K562 (cell line): ENCODE measurements around the gene CRYM. TPM values are rescaled to one million over a fixed set of nuclear protein-coding genes. Genes with fewer than 3 reads are reported as not detected.

Experiments used
- ATF3 ChIP-seq, 2 experiments: fragments of 450-650 bp in 1 of 2; sonication (generic) in 1 of 2; formaldehyde crosslinking in 1 of 2; IDR thresholded peaks in 1 of 2; conservative IDR thresholded peaks in 1 of 2; 2 replicates each; pipeline versions ENCODE4 v1.6.1 to v1.8.1; 2016 to 2023; ENCODE audit warnings: mild to moderate bottlenecking in 2 of 2, moderate library complexity in 2 of 2, inconsistent platforms in 1 of 2, missing genetic modification reagents in 1 of 2
- BHLHE40 ChIP-seq: IDR thresholded peaks from 2 replicates; pipeline ENCODE4 v1.6.1; 2011; ENCODE audit warnings: low read length, improper control_type of control experiment
- C11orf30 ChIP-seq: fragments of 450-650 bp; IDR thresholded peaks from 2 replicates; pipeline ENCODE4 v1.6.1; 2016; ENCODE audit warnings: low read depth, mild to moderate bottlenecking
- E2F8 ChIP-seq: fragments of 450-650 bp; IDR thresholded peaks from 2 replicates; pipeline ENCODE4 v1.7.1; 2018; ENCODE audit warnings: mild to moderate bottlenecking, low read depth; ENCODE audit not compliant: partially characterized antibody
- GMEB1 ChIP-seq: fragments of 250-450 bp; sonication (Bioruptor Pico); IDR thresholded peaks from 2 replicates; pipeline ENCODE4 v1.4.0; 2020; ENCODE audit warnings: mild to moderate bottlenecking
- HMG20A ChIP-seq: fragments of 450-650 bp; formaldehyde crosslinking; conservative IDR thresholded peaks from 2 replicates; pipeline ENCODE4 v1.4.0; 2020; ENCODE audit warnings: mild to moderate bottlenecking, mixed read lengths
- HMGN3 ChIP-seq: IDR thresholded peaks from 2 replicates; pipeline ENCODE4 v1.6.1; 2011; ENCODE audit warnings: borderline replicate concordance, low read depth, mild to moderate bottlenecking, mixed read lengths, low read length; ENCODE audit not compliant: insufficient read length; ENCODE audit errors: extremely low read depth
- HNRNPUL1 ChIP-seq: fragments of 200-400 bp; formaldehyde crosslinking; IDR thresholded peaks from 2 replicates; pipeline ENCODE4 v1.6.1; 2017; ENCODE audit warnings: low read length
- LEF1 ChIP-seq: fragments of 450-650 bp; IDR thresholded peaks from 2 replicates; pipeline ENCODE4 v1.6.1; 2016; ENCODE audit warnings: mild to moderate bottlenecking
- MYC ChIP-seq, 2 experiments: fragments of 250-450 bp in 1 of 2; sonication (Bioruptor Pico) in 1 of 2; IDR thresholded peaks; 2 replicates each; pipeline versions ENCODE4 v1.5.1 to v1.6.1; 2012 to 2021; ENCODE audit warnings: low read depth in 2 of 2, borderline replicate concordance in 1 of 2, improper control_type of control experiment in 1 of 2, low read length in 1 of 2, mild to moderate bottlenecking in 1 of 2, moderate library complexity in 1 of 2
- NR4A1 ChIP-seq, 2 experiments: fragments of 250-450 bp in 1 of 2; fragments of 450-650 bp in 1 of 2; sonication (Bioruptor Pico) in 1 of 2; IDR thresholded peaks; 2 replicates each; pipeline versions ENCODE4 v1.4.0 to v1.6.1; 2016 to 2020; ENCODE audit warnings: mild to moderate bottlenecking in 2 of 2, missing compliant biosample characterization in 1 of 2, missing genetic modification characterization in 1 of 2, moderate library complexity in 1 of 2
- RCOR1 ChIP-seq, 2 experiments: IDR thresholded peaks; 2 replicates each; pipeline ENCODE4 v1.6.1; 2012; ENCODE audit warnings: low read depth in 2 of 2, low read length in 2 of 2, borderline replicate concordance in 1 of 2, improper control_type of control experiment in 1 of 2
- TSHZ1 ChIP-seq: fragments of 250-450 bp; sonication (Bioruptor Pico); IDR thresholded peaks from 2 replicates; pipeline ENCODE4 v1.4.0; 2020; ENCODE audit warnings: mild to moderate bottlenecking, moderate library complexity
- XRCC4 ChIP-seq: IDR thresholded peaks from one replicate; pipeline ENCODE4 v1.6.1; 2011; ENCODE audit not compliant: insufficient read depth, insufficient read length; ENCODE audit errors: extremely low read depth
- ZC3H8 ChIP-seq: fragments of 450-650 bp; IDR thresholded peaks from 2 replicates; pipeline ENCODE4 v1.6.1; 2017
- ZNF57 ChIP-seq: fragments of 450-650 bp; formaldehyde crosslinking; IDR thresholded peaks from 2 replicates; pipeline ENCODE4 v1.4.0; 2020; ENCODE audit warnings: mild to moderate bottlenecking, moderate library complexity
- ZNF589 ChIP-seq: fragments of 200-800 bp; sonication (Bioruptor generic); IDR thresholded peaks from 2 replicates; pipeline ENCODE4 v1.6.1; 2016; ENCODE audit warnings: low read depth, missing genetic modification characterization, missing compliant biosample characterization
- ZNF830 ChIP-seq: fragments of 250-450 bp; sonication (Bioruptor Pico); IDR thresholded peaks from 2 replicates; pipeline ENCODE4 v1.5.0; 2021; ENCODE audit warnings: mild to moderate bottlenecking
- polyA plus RNA-seq, 8 experiments: library from polyadenylated mRNA; depleted of rRNA in 4 of 8; stranded (reverse) in 5 of 8; unstranded in 3 of 8; fragments of >200 nt; fragmentation: Nextera tagmentation in 2 of 8; fragmentation: Illumina TruSeq in 1 of 8; extraction: Ambion mirVana in 2 of 8; extraction: Trizol in 1 of 8; gene quantifications; 2 replicates each; pipeline versions ENCODE4 v1.2.1 to v1.2.3, GENCODE V29; 2011 to 2014; ENCODE audit warnings: inconsistent platforms in 1 of 8, missing spikeins in 1 of 8
- total RNA-seq, 7 experiments: library from RNA; depleted of rRNA in 6 of 7; stranded (reverse); fragments of >200 nt in 6 of 7; fragmentation: Illumina TruSeq in 2 of 7; extraction: Trizol in 2 of 7; gene quantifications; 2 replicates each; pipeline versions ENCODE4 v1.2.1 to v1.2.3, GENCODE V29; 2011 to 2021; ENCODE audit warnings: low replicate concordance in 1 of 7

Gene CRYM
- total and polyA plus RNA-seq, 9 of the 15 experiments (the other 6 are each of a cell fraction or from before 2014, with no cell fraction given), result 0.08 to 0.98 (median 0.47) TPM

GRCh38 chr16:21302898-21303528 is 24.9 kb upstream of the CRYM start (continued):
- TF ChIP-seq ATF3 (IDR thresholded peaks at IDR 0.05) (peak; percentile 63; the same call in 1 of the 2 replicates), ATF3 (CRISPR knock-in tag; conservative IDR thresholded peaks at IDR 0.05) (no peak), HMGN3 (no peak), HNRNPUL1 (no peak), ZNF589 (CRISPR knock-in tag) (no peak), E2F8 (no peak), XRCC4 (no peak), NR4A1 (CRISPR knock-in tag; IDR thresholded peaks at IDR 0.05) (no peak), NR4A1 (tag; IDR thresholded peaks at IDR 0.05) (no peak), ZNF57 (no peak), RCOR1 (IDR thresholded peaks at IDR 0.05; ENCODE audit: borderline replicate concordance in 1 of 2, low read depth in 2 of 2, low read length in 2 of 2) (peak in 1 of 2 experiments; percentile 41; a peak in 1 of 4 replicates), TSHZ1 (no peak), BHLHE40 (0 out of 2 replicates have a peak, but pooled peaks have one; percentile 53), LEF1 (no peak), ZNF830 (no peak), HMG20A (CRISPR knock-in tag) (no peak), GMEB1 (CRISPR knock-in tag) (no peak), MYC (IDR thresholded peaks at IDR 0.05; ENCODE audit: low read depth, low read length) (peak; percentile 45; the same call in 1 of the 2 replicates), MYC (CRISPR knock-in tag; IDR thresholded peaks at IDR 0.05; ENCODE audit: borderline replicate concordance, low read depth) (no peak), ZC3H8 (no peak), C11orf30 (peak; percentile 82)
